Activated T-cell treated with anti-CD3 and anti-CD28 coated beads, Interleukin-2, amount 50 U/mL, for 48 hours (primary cell): ENCODE data around the gene FDX1.

ENCODE experiments used
- DNase-seq, 2 experiments: peaks; one replicate each; pipeline ENCODE4 v3.0.0-alpha.2; 2020

The FDX1 gene

DNA sequence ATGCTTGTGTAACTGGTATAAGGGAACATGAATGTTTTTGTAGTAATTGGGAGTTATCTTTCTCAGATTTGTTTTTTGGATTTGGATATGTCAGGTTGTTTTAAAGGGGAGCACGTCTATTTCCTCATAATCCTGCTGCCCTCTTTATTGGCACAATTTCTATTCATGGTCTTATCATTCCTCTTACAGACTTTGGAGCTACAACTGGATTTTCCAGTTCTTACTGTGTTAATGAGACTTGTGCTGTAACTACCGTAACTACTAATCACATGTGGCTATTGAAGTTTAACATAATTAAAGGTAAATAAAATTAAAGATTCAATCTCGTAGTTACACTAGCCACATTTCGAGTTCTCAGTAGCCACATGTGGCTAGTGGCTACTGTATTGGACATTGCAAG lies 1.9 kb downstream of the FDX1 start:
- DNase-seq = no peak

DNA sequence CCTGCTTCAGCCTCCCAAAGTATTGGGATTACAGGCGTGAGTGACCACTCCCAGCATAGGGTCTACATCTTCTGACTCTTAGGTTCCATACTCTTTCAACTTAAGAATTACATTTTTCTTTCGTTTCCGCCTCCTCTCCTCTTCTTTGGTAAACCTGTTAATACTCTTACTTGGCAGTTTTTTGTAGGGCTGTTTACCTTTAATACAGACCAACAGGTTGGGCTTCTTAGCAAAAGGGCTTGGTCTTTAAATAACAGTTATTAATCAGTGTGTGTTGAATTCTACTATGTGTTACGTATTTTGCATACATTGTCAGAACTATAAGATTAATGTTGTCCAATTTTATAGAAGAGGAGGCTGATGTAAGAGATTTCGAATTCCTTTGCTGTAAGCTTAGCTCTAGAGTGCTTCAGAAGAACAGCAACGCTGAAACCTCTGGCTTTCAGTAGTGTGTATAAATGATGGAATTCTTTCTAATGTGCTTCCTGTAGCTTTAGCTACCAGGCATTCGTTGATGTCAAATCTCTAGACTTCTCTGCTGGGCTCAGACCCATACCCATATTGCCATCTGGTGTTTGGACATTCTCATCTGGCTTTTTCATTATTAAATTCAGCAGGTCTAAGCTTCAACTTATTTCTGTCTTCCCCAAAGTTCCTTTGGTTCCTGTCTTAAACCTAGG lies 3.1 kb downstream of the FDX1 start:
- DNase-seq = no peak

DNA sequence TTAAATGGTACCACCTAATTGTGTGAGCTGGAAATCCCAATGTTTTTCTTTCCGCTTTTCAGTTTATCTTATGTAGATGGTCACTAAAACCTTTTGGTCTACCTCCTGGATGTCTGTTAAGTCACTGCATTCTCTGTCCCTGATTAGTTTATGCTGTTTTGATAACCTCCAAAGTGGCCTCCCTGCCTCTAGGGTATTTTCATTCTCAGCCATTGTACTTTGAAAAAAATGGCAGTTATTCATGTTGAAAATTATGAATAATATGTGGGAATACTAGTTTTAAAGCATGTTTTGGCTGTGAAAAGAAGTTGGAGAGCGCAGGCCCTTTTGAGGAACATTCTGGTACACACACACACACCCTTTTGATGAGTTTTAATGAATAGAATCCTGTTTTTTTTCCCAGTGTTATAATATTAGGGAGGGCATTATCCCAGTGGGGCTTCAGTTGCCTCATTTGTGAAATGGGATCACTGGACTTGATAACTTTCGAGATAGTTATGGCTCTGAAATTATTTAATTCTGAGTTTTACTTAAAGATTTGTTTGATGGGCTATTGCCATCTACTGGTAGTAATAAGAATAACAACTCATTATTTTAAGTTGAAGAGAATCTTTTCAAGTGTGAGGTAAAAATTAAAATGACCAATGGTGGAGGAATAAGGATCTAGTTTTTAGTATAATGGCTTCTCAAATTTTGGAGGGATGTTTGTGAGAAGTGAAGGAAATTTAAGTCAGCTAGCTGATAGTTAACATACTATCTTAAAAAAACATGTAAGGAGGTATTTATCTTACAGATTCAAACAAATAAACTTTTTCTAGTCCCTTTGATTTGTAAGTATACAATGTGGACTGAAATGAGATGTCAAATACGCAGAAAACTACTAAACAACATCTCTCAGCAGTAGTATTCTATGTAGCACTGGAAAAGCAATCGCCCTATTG lies 3.9 kb downstream of the FDX1 start:
- DNase-seq = no peak

DNA sequence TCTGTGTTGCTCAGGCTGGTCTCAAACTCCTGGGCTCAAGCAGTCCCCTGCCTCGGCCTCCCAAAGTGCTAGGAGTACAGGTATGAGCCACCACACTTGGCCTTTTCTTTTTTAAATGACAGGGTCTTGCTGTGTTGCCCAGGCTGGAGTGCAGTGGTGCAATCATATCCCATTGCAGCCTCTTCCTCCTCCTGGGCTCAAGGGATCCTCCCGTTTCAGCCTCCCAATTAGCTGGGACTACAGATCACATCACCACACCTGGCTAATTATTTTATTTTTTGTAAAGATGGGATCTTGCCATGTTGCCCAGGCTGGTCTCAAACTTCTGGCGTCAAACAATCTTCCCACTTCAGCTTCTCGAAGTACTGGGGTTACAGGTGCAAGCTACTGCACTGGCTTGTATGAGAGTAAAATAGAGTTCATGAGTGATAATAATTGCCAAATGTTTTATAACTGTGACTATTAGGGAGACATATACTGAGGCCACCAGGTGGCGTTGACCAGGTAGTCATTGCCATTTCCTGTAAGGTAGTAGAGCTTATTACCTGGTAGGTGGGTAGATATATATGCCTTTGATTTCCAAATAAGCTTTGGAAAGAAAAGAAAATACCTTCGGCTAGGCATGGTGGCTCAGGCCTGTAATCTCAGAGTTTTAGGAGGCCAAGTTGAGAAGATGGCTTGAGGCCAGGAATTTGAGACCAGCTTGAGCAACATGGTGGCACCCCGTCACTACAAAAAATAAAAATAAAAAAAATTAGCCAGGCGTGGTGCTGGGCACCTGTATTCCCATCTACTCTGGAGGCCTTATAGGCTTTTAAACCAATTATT lies 5.4 kb downstream of the FDX1 start:
- DNase-seq = no peak

DNA sequence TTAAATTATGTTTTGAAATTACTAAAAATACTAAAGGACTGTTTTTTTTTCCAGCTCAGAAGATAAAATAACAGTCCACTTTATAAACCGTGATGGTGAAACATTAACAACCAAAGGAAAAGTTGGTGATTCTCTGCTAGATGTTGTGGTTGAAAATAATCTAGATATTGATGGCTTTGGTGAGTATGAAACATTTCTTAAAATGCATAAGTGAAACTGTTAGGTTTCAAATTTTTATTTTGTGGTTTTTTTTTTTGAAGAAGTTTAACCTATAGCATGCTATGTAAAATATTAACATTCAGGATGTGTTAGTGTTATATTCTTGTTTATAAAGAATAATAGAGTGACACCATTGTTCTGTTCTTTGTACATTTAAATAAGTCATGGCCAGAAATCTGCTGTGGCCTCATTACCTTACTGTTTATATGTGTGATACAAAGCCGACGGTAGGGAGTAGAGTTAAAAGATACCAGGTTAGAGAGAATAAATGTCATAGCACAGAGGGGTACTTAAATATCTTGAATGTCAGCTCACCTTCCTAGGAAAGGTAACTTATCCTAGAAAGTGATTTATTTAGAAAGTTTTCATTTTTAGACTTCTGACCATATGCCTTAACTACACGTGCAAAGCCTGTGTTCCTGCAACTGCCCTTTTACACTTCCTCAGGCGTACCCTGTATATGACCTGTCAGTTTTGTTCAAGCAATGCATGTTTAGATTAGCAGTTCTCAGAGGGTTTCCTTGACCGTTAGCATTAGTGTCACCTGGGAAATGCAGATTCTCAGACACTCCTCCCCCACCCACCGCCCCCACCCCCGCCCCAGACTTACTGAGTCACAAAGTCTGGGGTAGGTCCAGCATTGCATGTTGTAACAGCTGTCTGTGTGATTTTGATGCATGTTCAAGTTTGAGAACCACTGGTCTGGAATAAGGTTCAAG lies 6.3 kb downstream of the FDX1 start:
- DNase-seq = no peak

DNA sequence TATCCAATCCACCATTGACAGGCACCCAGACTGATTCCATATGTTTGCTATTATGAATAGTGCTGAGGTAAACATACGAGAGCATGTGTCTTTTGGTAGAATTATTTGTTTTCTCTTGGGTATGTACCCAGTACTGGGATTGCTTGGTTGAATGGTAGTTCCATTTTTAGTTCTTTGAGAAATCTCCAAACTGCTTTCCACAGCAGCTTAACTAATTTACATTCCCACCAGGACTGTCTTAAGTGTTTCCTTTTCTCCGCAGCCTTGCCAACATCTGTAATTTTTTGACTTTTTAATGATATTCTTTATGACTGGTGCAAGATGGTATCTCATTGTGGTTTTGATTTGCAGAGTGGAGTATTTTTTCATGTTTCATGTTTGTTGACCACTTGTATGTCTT lies 8.3 kb downstream of the FDX1 start:
- no peak for DNase-seq

DNA sequence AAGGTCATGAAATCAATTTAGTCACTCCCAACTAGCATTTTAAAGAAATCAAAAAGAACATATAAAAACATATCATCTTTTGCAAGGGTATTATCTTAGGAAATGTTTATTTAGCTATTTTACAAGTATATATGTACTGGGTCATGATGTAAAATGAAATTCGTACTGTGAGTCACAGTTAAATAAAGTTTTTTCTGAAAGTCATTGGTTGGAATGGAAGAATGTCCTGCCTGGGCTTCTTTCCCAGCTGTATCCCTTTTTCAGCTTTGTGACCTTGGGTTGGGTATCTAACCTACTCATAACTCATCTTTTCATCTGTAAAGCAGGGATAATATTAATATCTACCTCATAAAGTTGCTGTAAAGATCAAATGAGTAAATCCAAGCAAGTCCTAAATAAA lies 15.7 kb downstream of the FDX1 start:
- no peak for DNase-seq

DNA sequence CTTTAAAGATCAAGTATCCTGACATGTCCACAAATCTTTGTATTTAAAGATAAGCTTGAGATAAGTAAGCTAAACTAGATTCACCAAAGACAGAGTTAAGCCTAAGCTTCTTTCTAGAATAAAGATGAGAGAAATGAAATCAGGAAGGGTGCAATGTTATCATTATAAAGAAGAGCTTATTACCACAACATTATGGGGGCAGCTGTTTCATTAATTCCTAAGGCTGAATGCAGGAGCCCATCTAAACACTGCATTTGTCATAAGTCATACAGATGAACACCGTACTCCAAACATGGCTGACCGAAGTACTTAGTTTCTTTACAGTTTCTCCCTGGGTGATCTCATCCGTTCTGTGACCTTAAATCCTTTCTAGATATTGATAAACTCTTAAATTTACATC lies 16.3 kb downstream of the FDX1 start:
- no peak for DNase-seq

DNA sequence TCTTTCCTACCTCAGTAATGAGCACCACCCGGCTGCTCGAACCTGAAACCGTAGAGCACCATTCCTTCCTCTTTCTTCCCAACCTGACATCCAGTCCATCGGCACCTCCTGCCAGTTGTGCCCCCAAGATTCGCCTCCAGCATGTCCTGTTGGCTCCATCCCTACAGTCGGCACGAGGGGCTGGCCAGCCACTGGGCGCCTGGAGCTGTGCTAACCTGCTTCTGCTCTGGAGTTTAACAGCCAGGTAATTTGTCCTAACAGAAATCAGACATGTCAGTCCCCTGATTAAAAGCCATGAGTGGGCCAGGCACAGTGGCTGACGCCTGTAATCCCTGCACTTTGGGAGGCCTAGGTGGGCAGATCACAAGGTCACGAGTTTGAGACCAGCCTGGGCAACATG lies 16.8 kb downstream of the FDX1 start:
- DNase-seq = no peak

DNA sequence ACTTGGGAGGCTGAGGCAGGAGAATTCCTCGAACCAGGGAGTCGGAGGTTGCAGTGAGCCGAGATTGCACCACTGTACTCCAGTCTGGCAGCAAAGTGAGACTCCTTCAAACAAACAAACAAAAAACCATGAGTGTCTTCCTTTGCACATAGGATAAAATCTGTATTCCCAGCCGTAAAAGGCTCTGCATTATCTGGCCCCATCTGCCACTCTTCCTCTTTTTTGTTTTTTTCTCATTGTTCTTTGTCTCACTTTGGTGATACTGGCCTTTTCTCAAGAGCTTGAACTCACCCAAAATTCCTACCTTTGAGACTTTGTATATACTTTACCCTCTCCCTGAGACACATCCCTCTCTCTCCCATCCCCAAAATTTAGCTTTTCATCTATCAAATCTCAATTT lies 17.6 kb downstream of the FDX1 start:
- DNase-seq = no peak

DNA sequence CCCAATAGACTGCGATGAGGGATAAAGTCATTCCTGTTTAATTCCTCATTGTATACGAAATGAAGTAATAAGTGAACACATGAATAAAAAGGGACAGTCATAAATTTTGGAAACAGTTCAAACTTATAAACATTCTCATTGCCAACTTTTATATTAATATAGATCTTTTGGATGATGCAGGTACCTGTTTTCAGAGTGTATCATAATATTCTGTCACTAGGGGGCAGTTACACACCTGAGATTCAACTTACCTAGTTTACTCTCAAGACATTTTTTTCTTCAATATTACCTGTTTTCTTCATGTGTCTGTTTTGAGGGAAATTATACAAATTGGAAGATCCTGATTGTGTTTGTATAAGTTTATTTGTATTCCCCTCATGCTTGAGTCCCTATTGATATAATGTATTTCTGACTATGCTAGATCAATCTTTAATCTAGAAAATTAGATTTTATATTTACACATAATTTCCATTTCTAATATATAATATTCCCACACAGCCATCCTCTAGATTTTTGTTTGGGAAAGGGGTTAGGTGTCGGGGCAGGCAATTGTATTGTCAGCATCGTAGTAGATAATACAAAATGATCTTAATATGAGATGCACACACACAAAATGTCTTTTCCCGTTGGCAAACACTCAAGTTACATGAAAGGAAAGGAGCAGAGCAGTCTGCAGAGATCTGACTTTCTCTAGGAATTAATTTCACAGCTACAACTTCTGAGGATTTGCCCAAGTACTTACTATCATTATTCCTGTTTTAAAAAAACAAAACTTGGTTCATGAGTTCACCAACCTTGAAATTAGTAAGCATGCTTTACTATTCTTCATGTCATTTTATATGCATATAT lies 18.4 kb downstream of the FDX1 start:
- DNase-seq = no peak

DNA sequence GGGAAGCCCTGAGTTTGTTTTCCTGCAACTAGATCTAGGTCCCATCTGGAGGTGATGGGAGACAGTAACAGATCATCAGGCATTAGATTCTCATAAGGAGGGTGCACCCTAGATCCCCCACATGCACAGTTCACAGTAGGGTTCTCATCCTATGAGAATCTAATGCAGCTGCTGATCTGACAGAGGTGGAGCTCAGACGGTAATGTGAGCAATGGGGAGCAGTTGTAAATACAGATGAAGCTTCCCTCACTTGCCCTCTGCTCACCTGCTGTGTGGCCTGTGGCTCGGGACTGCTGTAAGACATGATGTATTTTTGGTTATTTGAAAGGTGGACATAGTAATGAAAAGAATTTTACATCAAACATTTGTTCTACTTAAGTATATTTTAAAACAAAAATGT lies 20.5 kb downstream of the FDX1 start:
- no peak for DNase-seq

DNA sequence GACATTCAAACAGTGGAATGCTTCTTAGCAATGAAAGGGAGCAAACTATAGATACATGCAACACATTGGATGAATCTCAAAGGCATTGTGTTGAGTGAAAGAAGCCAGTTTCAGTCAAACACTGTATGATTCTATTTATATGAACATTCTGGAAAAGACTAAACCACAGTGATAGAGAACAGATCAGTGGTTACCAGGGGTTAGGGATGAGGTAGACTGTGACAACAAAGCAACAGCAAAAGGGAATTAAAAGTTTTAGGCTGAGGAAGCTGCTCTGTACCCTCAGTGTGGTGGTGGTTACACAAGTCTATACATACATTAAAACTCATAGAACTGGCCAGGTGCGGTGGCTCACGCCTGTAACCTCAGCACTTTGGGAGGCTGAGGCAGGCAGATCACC lies 23.0 kb downstream of the FDX1 start:
- DNase-seq = no peak

DNA sequence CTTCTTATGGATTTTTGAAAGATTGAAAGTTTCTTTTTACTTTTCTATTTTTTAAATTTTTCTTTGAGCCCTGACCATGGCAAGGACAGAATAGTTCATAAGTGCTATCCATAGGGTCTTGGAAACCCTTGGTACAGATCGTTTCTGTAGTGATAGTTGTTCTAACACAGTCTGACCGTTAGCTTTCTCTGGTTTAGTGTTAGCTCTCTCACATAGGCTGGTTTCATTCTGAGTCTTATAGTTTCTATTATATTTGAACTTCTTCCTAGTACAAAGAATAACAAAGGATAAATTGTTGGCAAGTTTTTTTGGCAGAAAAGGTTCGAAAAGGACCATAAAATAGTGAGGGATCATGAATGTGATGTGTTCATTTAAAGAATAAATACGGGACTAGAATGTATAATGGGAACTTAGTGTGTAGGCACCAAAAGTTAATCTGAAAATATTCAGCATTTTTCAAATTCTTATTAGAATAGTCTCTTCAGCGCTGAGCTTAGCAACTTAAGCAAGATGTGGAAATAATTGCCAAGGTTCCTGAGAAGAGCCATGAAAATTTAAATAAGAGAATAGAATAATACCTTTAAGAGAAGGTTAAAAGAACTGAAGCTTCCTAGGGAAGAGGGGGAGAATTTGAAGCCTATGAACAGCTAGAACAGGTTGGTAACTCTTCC lies 24.1 kb downstream of the FDX1 start:
- no peak for DNase-seq

DNA sequence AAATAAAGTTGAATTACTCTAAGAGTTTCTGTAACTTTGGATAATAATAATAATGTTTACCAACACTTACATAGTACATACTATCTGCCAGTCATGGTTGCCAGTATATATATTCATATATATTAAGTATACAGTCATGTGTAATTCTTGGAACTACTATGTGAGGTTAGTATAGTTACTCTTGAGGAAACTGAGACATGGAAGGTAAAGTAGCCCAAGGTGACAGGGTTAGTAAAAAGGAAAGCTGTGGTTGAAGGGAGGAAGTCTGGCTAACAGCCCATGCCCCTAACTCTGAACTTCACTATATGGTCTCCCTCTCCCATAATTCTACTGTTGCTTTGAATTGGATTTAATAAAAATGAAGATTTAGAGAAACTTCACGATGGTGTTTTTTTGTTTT lies 24.9 kb downstream of the FDX1 start:
- no peak for DNase-seq

DNA sequence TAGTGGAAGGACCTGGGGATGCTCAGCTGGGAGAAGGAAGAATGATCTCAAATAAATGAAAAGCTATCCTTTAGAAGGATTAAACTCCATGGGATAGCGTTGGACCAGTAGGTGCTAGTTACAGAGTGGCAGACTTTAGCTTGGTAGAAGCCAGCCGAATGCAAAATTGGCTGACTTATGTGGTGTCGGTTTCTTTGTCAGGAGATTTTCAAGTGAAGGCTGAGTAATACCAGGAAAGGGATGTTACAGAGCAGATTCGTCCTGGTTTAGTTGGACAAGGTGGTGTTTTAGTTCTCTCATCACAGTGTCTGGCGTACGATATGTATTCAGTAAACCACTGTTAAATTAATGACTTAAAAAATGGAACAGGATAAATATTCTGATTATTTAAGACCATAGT lies 26.0 kb downstream of the FDX1 start:
- DNase-seq = no peak

DNA sequence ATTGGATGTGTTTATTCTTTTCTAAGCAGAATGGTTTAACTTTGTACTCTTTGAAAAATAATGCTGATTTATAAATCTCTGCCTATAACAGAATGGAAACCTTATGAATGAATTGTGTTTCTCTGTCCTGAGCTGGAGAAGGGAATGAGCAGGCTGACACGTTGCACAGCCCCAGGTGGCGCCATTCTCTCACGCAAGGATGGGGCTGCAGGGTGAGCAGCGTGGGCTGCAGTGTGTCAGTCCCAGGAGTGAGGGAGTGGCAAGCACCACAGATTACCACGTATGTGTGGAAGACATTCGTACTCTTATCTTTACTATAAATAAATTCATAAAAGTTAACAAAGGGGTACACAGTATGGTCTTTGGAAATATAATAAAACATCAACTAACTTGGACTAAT lies 33.4 kb downstream of the FDX1 start:
- peak in 1 of 2 experiments; percentile 48 for DNase-seq

DNA sequence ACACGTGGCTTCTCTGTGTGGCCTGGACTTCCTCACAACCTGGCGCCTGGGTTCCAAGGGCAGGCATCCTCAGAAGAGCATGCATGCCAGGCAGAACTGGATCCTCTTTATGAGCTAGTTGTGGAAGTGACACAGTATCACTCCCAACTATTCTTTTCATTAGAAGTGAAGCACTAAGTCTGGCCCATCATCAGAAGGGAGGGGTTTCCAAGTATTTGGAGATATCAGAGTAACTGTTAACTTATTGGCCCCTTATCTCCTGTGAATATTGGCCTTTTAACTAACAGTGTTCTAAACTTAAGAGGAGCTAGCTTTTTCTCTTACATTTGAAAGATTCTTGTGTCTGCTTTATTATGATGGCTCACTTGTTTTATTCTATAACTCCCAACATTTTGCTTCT lies 35.5 kb downstream of the FDX1 start:
- DNase-seq = no peak

DNA sequence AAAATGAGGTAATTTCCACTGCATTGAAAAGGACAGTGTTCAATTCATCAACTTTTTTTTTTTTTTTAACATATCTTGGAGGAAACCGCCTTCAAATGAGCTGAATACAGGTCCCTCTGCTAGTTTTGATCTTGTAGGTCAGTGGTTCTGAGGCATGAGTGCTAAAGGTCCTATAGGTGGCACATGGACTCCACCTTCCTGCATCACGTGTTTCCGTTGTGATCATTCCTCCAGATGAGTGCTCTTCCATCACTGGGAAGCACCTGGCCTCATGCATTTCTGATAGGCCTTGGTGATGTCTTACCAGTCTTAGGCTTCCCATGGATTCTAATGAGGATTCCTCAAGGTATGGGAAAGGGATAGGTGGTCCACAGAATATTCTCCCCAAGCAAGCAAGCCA lies 37.8 kb downstream of the FDX1 start:
- DNase-seq = no peak

DNA sequence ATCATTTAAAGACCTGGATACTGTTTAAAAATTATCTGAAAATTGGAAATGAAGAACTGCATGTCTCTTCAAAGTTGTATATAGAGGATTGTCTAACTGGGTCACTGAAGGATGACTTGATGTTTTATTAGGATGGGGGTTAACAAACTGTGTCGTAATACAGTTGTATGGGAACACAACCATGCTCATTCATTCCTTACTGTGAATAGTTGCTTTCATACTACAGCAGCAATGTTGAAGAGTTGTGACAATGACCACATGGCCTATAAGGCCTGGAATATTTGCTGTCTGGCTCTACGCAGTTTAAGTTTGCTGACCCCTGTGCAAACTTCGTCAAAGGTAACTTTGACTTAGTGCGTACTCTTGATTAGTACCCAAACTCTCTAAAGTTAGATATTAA lies 38.4 kb downstream of the FDX1 start:
- no peak for DNase-seq

DNA sequence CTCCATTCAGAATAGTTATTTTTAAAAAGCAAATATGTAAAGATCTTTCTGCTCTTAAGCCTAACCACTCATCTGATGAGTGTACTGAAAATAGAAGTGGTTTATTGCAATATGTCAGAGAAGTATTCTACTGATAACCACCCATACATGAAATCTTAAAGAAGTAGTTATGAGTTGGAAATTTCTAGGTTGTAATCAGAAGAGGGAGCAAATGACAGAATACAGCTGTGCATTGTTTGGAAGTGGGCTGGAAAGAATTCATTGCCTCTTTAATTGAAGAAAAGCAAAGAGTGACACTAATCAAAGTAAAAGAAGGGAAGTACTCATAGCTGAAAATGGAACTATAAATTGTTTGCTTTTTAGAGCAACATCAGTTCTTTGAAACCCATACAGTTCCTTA lies 39.4 kb downstream of the FDX1 start:
- DNase-seq = no peak
